WTC11 (cell line): ENCODE results near the gene CUL5. TPM values are rescaled to one million over a fixed set of nuclear protein-coding genes. Genes with fewer than 3 reads are reported as not detected.
"Not testable (repeated sequence)": the region's sequence is repeated elsewhere in the genome, so short reads cannot be mapped to it uniquely, and the experiment has no call there.

ENCODE experiments used
- ATAC-seq: fragments of 200-7000 bp; cut with Tn5 transposase; 2 replicates; pipeline ENCODE4 v1.10.0; 2021; ENCODE audit warnings: mild to moderate bottlenecking, moderate library complexity
- CTCF ChIA-PET: fragments of 300-600 bp; sonication (Branson Sonifier 250); formaldehyde crosslinking; loops from one replicate; lab custom pipeline; 2021; ENCODE audit warnings: antibody characterized with exemption; lab: Charles Lee
- POLR2A ChIA-PET: fragments of 350-600 bp; sonication (Branson Sonifier 250); formaldehyde crosslinking; loops from one replicate; lab custom pipeline; 2021; ENCODE audit warnings: antibody characterized with exemption; lab: Charles Lee
- DNase-seq: peaks from one replicate; pipeline ENCODE4 v3.0.0; 2021; ENCODE audit warnings: low spot score
- H3K27ac Mint-ChIP-seq: 2 replicates; pipeline ENCODE4 v1.8.0; 2021; ENCODE audit warnings: mixed read lengths
- H3K27me3 Mint-ChIP-seq: 2 replicates; pipeline ENCODE4 v1.8.0; 2021; ENCODE audit warnings: low read depth, mild to moderate bottlenecking, moderate library complexity, mixed read lengths
- H3K36me3 Mint-ChIP-seq: 2 replicates; pipeline ENCODE4 v1.8.0; 2021; ENCODE audit warnings: mixed read lengths
- H3K4me1 Mint-ChIP-seq: 2 replicates; pipeline ENCODE4 v1.8.0; 2022; ENCODE audit warnings: mixed read lengths
- H3K4me3 Mint-ChIP-seq: 2 replicates; pipeline ENCODE4 v1.8.0; 2021; ENCODE audit warnings: mild to moderate bottlenecking, moderate library complexity, mixed read lengths
- H3K9me3 Mint-ChIP-seq: 2 replicates; pipeline ENCODE4 v1.8.0; 2021; ENCODE audit warnings: mixed read lengths
- ARID4B ChIP-seq: sonication (generic); formaldehyde crosslinking; IDR thresholded peaks from 2 replicates; pipeline ENCODE4 v1.8.0; 2023; ENCODE audit warnings: missing genetic modification reagents, mild to moderate bottlenecking, borderline replicate concordance
- ATF3 ChIP-seq: sonication (generic); formaldehyde crosslinking; conservative IDR thresholded peaks from 2 replicates; pipeline ENCODE4 v1.8.1; 2022; ENCODE audit warnings: mild to moderate bottlenecking, missing genetic modification reagents
- ATF6 ChIP-seq: sonication (generic); formaldehyde crosslinking; IDR thresholded peaks from 2 replicates; pipeline ENCODE4 v1.8.1; 2023; ENCODE audit warnings: mild to moderate bottlenecking, missing genetic modification reagents
- ESRRA ChIP-seq: sonication (generic); formaldehyde crosslinking; IDR thresholded peaks from 2 replicates; pipeline ENCODE4 v1.8.1; 2022; ENCODE audit warnings: mild to moderate bottlenecking, missing genetic modification reagents, borderline replicate concordance
- GTF2I ChIP-seq: fragments of 250-450 bp; sonication (Bioruptor Pico); conservative IDR thresholded peaks from 2 replicates; pipeline ENCODE4 v1.4.0; 2021; ENCODE audit warnings: mild to moderate bottlenecking
- NFYB ChIP-seq: sonication (generic); formaldehyde crosslinking; conservative IDR thresholded peaks from 2 replicates; pipeline ENCODE4 v1.8.0; 2022; ENCODE audit warnings: low read depth, missing genetic modification reagents
- NR2C2 ChIP-seq: sonication (generic); formaldehyde crosslinking; IDR thresholded peaks from 2 replicates; pipeline ENCODE4 v1.8.0; 2022; ENCODE audit warnings: mild to moderate bottlenecking, missing genetic modification reagents
- TP53 ChIP-seq: sonication (generic); formaldehyde crosslinking; IDR thresholded peaks from 2 replicates; pipeline ENCODE4 v1.8.1; 2023; ENCODE audit warnings: mild to moderate bottlenecking, missing genetic modification reagents
- ZNF121 ChIP-seq: sonication (generic); formaldehyde crosslinking; IDR thresholded peaks from 2 replicates; pipeline ENCODE4 v1.8.0; 2023; ENCODE audit warnings: missing genetic modification reagents
- ZNF396 ChIP-seq: fragments of 250-450 bp; sonication (Bioruptor Pico); IDR thresholded peaks from 2 replicates; pipeline ENCODE4 v1.8.0; 2021; ENCODE audit warnings: mild to moderate bottlenecking, moderate library complexity, borderline replicate concordance
- total RNA-seq: library from RNA; stranded (reverse); gene quantifications from 3 replicates; pipeline ENCODE4 v1.2.3, GENCODE V29; 2021
- TF ChIP-seq, protein P1 (sequence below): fragments of 200-600 bp; IDR thresholded peaks from 2 replicates; pipeline ENCODE4 v1.8.0; 2022; ENCODE audit warnings: antibody characterized with exemption
- TF ChIP-seq, protein P2 (sequence below): sonication (generic); formaldehyde crosslinking; IDR thresholded peaks from 2 replicates; pipeline ENCODE4 v1.8.0; 2022; ENCODE audit warnings: mild to moderate bottlenecking, missing genetic modification reagents
- TF ChIP-seq, protein P3 (sequence below): sonication (generic); formaldehyde crosslinking; IDR thresholded peaks from 2 replicates; pipeline ENCODE4 v1.8.1; 2022; ENCODE audit warnings: mild to moderate bottlenecking, moderate library complexity, missing genetic modification reagents

CUL5 gene
- total RNA-seq, 1 experiment from 2014 or later, result 31.4 TPM

DNA sequence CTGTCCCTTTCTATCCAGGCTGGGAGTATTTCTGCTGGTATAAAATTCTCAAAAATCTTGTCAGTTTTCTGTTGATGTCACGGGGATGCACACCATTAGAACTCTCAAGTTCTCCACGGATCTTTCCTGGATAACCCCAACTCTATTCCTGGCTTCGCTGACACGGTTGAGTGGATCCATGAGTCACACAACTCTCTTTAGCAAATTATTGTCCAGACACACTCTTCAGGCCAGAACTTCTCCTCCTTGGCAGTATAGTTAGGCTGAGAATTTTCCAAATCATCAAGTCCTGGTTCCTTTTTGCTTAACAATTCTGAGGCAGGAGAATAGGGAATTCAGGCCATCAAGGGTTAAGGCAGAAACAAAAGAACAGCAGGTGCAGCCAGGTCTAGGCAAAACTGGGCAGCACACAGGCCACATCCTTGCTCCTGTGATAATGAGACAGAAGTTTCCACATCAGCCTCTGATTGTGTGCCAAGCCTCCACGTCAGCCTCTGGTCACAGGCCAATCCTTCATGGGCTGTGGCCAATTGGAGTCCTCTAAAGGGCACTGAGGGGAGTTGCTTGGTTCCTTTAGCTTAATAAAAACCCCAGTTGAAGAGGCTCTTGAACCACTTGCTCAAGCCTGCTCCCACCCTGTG, 106.9 kb downstream of the CUL5 start:
- no peak overlapping the region for H3K4me3 Mint-ChIP-seq
- ChIA-PET CTCF (interaction anchor here (0.6 kb wide), 1 partner anchor 123 kb away, joined by 3 read pairs; no protein-coding TSS in a partner anchor), POLR2A (no interaction called here)
- TF ChIP-seq ZNF121 (CRISPR knock-in tag), result 0 out of 2 replicates have a peak, but pooled peaks have one; percentile 24
- no peak for TF ChIP-seq NR2C2
- no peaks in the 10 kb centered on the region for H3K9me3 Mint-ChIP-seq
- H3K4me1 Mint-ChIP-seq, result peaks cover 10% of the 10 kb centered on the region
- no peaks in the 10 kb centered on the region for H3K27me3 Mint-ChIP-seq
- no peaks in the 10 kb centered on the region for H3K36me3 Mint-ChIP-seq
- peak; percentile 16 for DNase-seq
- H3K27ac Mint-ChIP-seq, result peak overlapping the region; percentile 51; the same call in 1 of the 2 replicates
- peak; percentile 49 for ATAC-seq

- Mint-ChIP-seq H3K27me3 (peaks cover 12% of the 10 kb centered on the region), H3K27ac (no peak overlapping the region), H3K9me3 (no peaks in the 10 kb centered on the region), H3K4me3 (no peak overlapping the region)
- ATAC-seq, result no peak
- TF ChIP-seq TP53 (CRISPR knock-in tag), result no peak
- TF ChIP-seq, protein P1, sequence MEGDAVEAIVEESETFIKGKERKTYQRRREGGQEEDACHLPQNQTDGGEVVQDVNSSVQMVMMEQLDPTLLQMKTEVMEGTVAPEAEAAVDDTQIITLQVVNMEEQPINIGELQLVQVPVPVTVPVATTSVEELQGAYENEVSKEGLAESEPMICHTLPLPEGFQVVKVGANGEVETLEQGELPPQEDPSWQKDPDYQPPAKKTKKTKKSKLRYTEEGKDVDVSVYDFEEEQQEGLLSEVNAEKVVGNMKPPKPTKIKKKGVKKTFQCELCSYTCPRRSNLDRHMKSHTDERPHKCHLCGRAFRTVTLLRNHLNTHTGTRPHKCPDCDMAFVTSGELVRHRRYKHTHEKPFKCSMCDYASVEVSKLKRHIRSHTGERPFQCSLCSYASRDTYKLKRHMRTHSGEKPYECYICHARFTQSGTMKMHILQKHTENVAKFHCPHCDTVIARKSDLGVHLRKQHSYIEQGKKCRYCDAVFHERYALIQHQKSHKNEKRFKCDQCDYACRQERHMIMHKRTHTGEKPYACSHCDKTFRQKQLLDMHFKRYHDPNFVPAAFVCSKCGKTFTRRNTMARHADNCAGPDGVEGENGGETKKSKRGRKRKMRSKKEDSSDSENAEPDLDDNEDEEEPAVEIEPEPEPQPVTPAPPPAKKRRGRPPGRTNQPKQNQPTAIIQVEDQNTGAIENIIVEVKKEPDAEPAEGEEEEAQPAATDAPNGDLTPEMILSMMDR, result peak; percentile 33; the same call in 1 of the 2 replicates
- TF ChIP-seq, all 79 proteins: peak for 1
- peaks cover 20% of the 10 kb centered on the region for H3K4me1 Mint-ChIP-seq
- POLR2A ChIA-PET, result interaction anchor here (1.0 kb wide), 1 partner anchor 349 kb away, joined by 3 read pairs; the partner anchor contains the start of gene C11orf65
- no peak for DNase-seq
- no peaks in the 10 kb centered on the region for H3K36me3 Mint-ChIP-seq
- CTCF ChIA-PET, result interaction anchor here (0.5 to 1.9 kb wide), 14 partner anchors 9 to 825 kb away, joined by 3 to 8 read pairs (median 4); partner anchors contain the start of gene DDX10
These were observed 109.2 kb downstream of the CUL5 start for GRCh38 chr11:108117746-108118371.

DNA sequence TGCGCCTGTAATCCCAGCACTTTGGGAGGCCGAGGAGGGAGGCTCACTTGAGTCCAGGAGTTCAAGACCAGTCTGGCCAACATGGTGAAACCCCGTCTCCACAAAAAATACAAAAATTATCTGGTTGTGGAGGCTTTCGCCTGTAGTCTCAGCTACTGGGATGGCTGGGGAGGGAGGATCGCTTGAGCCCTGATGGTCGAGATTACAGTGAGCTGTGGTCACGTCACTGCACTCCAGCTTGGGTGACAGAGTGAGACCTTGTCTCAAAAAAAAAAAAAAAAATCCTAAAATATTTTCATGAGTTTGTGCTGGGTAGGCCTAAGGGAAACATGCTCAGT, 112.2 kb downstream of the CUL5 start:
- H3K27ac Mint-ChIP-seq, result 0 out of 2 replicates have a peak overlapping the region, but pooled peaks have one; percentile 54
- H3K9me3 Mint-ChIP-seq, DNase-seq, POLR2A ChIA-PET, ATAC-seq, H3K36me3 Mint-ChIP-seq: not testable (repeated sequence)
- H3K4me3 Mint-ChIP-seq, result peak overlapping the region; percentile 60
- CTCF ChIA-PET, result interaction anchor here (1.0 to 1.9 kb wide), 2 partner anchors 112 to 121 kb away, joined by 4 to 6 read pairs; partner anchors contain the start of gene CUL5
- peaks cover 16% of the 10 kb centered on the region for H3K27me3 Mint-ChIP-seq
- H3K4me1 Mint-ChIP-seq, result peaks cover 18% of the 10 kb centered on the region

GRCh38 chr11:108121274-108122155, 112.8 kb downstream of the CUL5 start, which contains the start of gene ACAT1:
Gene ACAT1, plus strand, starts transcription at chr11:108121567. Its CDS starts 40 bp downstream, at chr11:108121607.
- peak within 1 kb of the TSS; percentile 91 for H3K4me3 Mint-ChIP-seq
- ChIA-PET POLR2A (interaction anchor here (1.2 kb wide), 1 partner anchor 9 kb away, joined by 3 read pairs; no protein-coding TSS in a partner anchor), CTCF (interaction anchor here (1.0 to 1.9 kb wide), 5 partner anchors 13 to 545 kb away, joined by 3 to 6 read pairs (median 4); partner anchors contain the start of gene CUL5)
- H3K4me1 Mint-ChIP-seq, result peaks cover 15% of the 10 kb centered on the region
- H3K9me3 Mint-ChIP-seq, result no peaks in the 10 kb centered on the region
- peaks cover 16% of the 10 kb centered on the region for H3K27me3 Mint-ChIP-seq
- peak; percentile 98 for ATAC-seq
- no peaks in the 10 kb centered on the region for H3K36me3 Mint-ChIP-seq
- H3K27ac Mint-ChIP-seq, result peak within 1 kb of the TSS; percentile 54; the same call in 1 of the 2 replicates
- DNase-seq, result peak; percentile 97
- TF ChIP-seq ESRRA (CRISPR knock-in tag) (0 out of 2 replicates have a peak, but pooled peaks have one; percentile 33), GTF2I (CRISPR knock-in tag) (no peak), ZNF396 (CRISPR knock-in tag) (no peak), ARID4B (CRISPR knock-in tag) (peak; percentile 68), ZNF121 (CRISPR knock-in tag) (peak; percentile 100), ATF3 (CRISPR knock-in tag) (no peak), NFYB (CRISPR knock-in tag) (peak; percentile 82), ATF6 (CRISPR knock-in tag) (no peak)
- TF ChIP-seq, protein P2, sequence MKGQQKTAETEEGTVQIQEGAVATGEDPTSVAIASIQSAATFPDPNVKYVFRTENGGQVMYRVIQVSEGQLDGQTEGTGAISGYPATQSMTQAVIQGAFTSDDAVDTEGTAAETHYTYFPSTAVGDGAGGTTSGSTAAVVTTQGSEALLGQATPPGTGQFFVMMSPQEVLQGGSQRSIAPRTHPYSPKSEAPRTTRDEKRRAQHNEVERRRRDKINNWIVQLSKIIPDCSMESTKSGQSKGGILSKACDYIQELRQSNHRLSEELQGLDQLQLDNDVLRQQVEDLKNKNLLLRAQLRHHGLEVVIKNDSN (CRISPR knock-in tag), result peak; percentile 65
- TF ChIP-seq, protein P3, sequence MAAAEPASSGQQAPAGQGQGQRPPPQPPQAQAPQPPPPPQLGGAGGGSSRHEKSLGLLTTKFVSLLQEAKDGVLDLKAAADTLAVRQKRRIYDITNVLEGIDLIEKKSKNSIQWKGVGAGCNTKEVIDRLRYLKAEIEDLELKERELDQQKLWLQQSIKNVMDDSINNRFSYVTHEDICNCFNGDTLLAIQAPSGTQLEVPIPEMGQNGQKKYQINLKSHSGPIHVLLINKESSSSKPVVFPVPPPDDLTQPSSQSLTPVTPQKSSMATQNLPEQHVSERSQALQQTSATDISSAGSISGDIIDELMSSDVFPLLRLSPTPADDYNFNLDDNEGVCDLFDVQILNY (CRISPR knock-in tag), result no peak
